GM23338 (cell line): Measurements from ENCODE around the gene LHB. TPM values are rescaled to one million over a fixed set of nuclear protein-coding genes. Genes with fewer than 3 reads are reported as not detected.

Experiments
- ATAC-seq: fragments of 200-7000 bp; cut with Tn5 transposase; 3 replicates; pipeline ENCODE4 v1.9.1; 2020
- DNase-seq: peaks from one replicate; pipeline ENCODE4 v3.0.0-alpha.2; 2015; ENCODE audit warnings: low spot score
- H2AFZ ChIP-seq: fragments of 200-600 bp; sonication (generic); 2 replicates; pipeline ENCODE4 v1.8.0; 2016; ENCODE audit warnings: antibody characterized with exemption, mild to moderate bottlenecking, moderate library complexity
- H3F3A ChIP-seq: fragments of 200-600 bp; sonication (generic); replicated peaks from 2 replicates; pipeline ENCODE4 v1.8.0; 2017; ENCODE audit warnings: antibody characterized with exemption, mixed run types, low read depth
- H3K27ac ChIP-seq: fragments of 200-600 bp; sonication (generic); 2 replicates; pipeline ENCODE4 v1.6.1; 2016; ENCODE audit warnings: low read depth
- H3K27me3 ChIP-seq: fragments of 200-600 bp; sonication (generic); 2 replicates; pipeline ENCODE4 v1.8.0; 2016; ENCODE audit warnings: mild to moderate bottlenecking, mixed run types, moderate library complexity; ENCODE audit not compliant: insufficient read depth
- H3K36me3 ChIP-seq: fragments of 200-600 bp; sonication (generic); 2 replicates; pipeline ENCODE4 v1.8.0; 2016; ENCODE audit warnings: mild to moderate bottlenecking; ENCODE audit not compliant: insufficient read depth
- H3K4me1 ChIP-seq: fragments of 200-600 bp; sonication (generic); 2 replicates; pipeline ENCODE4 v1.8.0; 2016; ENCODE audit warnings: mild to moderate bottlenecking, moderate library complexity; ENCODE audit not compliant: insufficient read depth
- H3K4me2 ChIP-seq: fragments of 200-600 bp; sonication (generic); 2 replicates; pipeline ENCODE4 v1.7.1; 2017; ENCODE audit warnings: mixed run types
- H3K4me3 ChIP-seq: fragments of 200-600 bp; sonication (generic); 2 replicates; pipeline ENCODE4 v1.6.1; 2016; ENCODE audit warnings: mixed run types
- H3K79me2 ChIP-seq: fragments of 200-600 bp; sonication (generic); replicated peaks from 2 replicates; pipeline ENCODE4 v1.8.0; 2017; ENCODE audit warnings: mild to moderate bottlenecking; ENCODE audit not compliant: insufficient read depth
- H3K9me2 ChIP-seq: fragments of 200-600 bp; sonication (generic); 2 replicates; pipeline ENCODE4 v1.8.0; 2017; ENCODE audit not compliant: insufficient read depth
- H4K20me1 ChIP-seq: fragments of 200-600 bp; sonication (generic); replicated peaks from 2 replicates; pipeline ENCODE4 v1.8.0; 2017; ENCODE audit warnings: mild to moderate bottlenecking; ENCODE audit not compliant: insufficient read depth
- H3K27ac Mint-ChIP-seq: 2 replicates; pipeline ENCODE4 v1.8.0; 2020; ENCODE audit warnings: inconsistent platforms, mild to moderate bottlenecking, moderate library complexity, mixed read lengths
- H3K27me3 Mint-ChIP-seq: 3 replicates; pipeline ENCODE4 v1.8.0; 2022; ENCODE audit warnings: low read depth, mild to moderate bottlenecking, moderate library complexity, mixed read lengths, inconsistent platforms; ENCODE audit not compliant: insufficient read depth, poor library complexity
- H3K36me3 Mint-ChIP-seq: 3 replicates; pipeline ENCODE4 v1.8.0; 2021; ENCODE audit warnings: low read depth, mild to moderate bottlenecking, inconsistent platforms, moderate library complexity, mixed read lengths
- H3K4me1 Mint-ChIP-seq: 3 replicates; pipeline ENCODE4 v1.8.0; 2020; ENCODE audit warnings: mild to moderate bottlenecking, inconsistent platforms, mixed read lengths
- H3K4me3 Mint-ChIP-seq: 3 replicates; pipeline ENCODE4 v1.8.0; 2021; ENCODE audit warnings: moderate library complexity, mild to moderate bottlenecking, inconsistent platforms, mixed read lengths
- H3K9me3 Mint-ChIP-seq: 3 replicates; pipeline ENCODE4 v1.8.0; 2020; ENCODE audit warnings: moderate library complexity, mild to moderate bottlenecking, inconsistent platforms, mixed read lengths
- CREB1 ChIP-seq: fragments of 250-450 bp; sonication (Bioruptor Pico); IDR thresholded peaks from 2 replicates; pipeline ENCODE4 v1.5.0; 2020; ENCODE audit warnings: low read depth, mild to moderate bottlenecking, moderate library complexity
- CTCF ChIP-seq, 2 experiments: fragments of 200-600 bp in 1 of 2; sonication (generic) in 1 of 2; conservative IDR thresholded peaks; 2 replicates each; pipeline versions ENCODE4 v1.5.1 to v1.6.1; 2016 to 2017; ENCODE audit warnings: antibody characterized with exemption in 2 of 2, low read depth in 2 of 2, mild to moderate bottlenecking in 2 of 2, moderate library complexity in 1 of 2
- ETS1 ChIP-seq: IDR thresholded peaks from 2 replicates; pipeline ENCODE4 v1.6.1; 2016; ENCODE audit warnings: antibody characterized with exemption
- EZH2phosphoT487 ChIP-seq: fragments of 200-600 bp; sonication (generic); IDR thresholded peaks from one replicate; pipeline ENCODE4 v1.8.1; 2018; ENCODE audit warnings: antibody characterized with exemption; ENCODE audit not compliant: unreplicated experiment
- JUNB ChIP-seq: IDR thresholded peaks from one replicate; pipeline ENCODE4 v1.6.1; 2016; ENCODE audit warnings: antibody characterized with exemption; ENCODE audit not compliant: unreplicated experiment
- NANOG ChIP-seq: IDR thresholded peaks from 2 replicates; pipeline ENCODE4 v1.6.1; 2016; ENCODE audit warnings: antibody characterized with exemption, borderline replicate concordance
- POLR2AphosphoS5 ChIP-seq: IDR thresholded peaks from 2 replicates; pipeline ENCODE4 v1.6.1; 2016; ENCODE audit warnings: antibody characterized with exemption, low read depth
- ZNF114 ChIP-seq: fragments of 250-450 bp; sonication (Bioruptor Pico); IDR thresholded peaks from 2 replicates; pipeline ENCODE4 v1.5.0; 2020; ENCODE audit warnings: mild to moderate bottlenecking, moderate library complexity
- polyA plus RNA-seq: library from polyadenylated mRNA; unstranded; fragments of >200 nt; fragmentation: Nextera tagmentation; extraction: Ambion mirVana; gene quantifications from 2 replicates; pipeline ENCODE4 v1.2.1, GENCODE V29; 2016
- total RNA-seq: library from RNA; depleted of rRNA; stranded (reverse); fragments of >200 nt; shearing (Covaris generic); gene quantifications from 2 replicates; pipeline ENCODE4 v1.2.3, GENCODE V29; 2014

The LHB gene
- total and polyA plus RNA-seq, 2 experiments from 2014 or later, result 0.76 TPM; not detected in 1

GRCh38 chr19:48994035-48994386 lies 22.9 kb downstream of the LHB start:
- Histone ChIP-seq H3K27me3 (no peaks in the 10 kb centered on the region), H3K4me1 (peaks cover 13% of the 10 kb centered on the region; the same call in 1 of the 2 replicates), H3K36me3 (no peaks in the 10 kb centered on the region), H3K4me2 (peak overlapping the region; percentile 96), H4K20me1 (peaks cover 9% of the 10 kb centered on the region; the same call in 1 of the 2 replicates), H3K4me3 (peak overlapping the region; percentile 100), H2AFZ (no peak overlapping the region), H3K9me2 (no peaks in the 10 kb centered on the region), H3K27ac (no peak overlapping the region), H3F3A (0 out of 2 replicates have a peak, but pooled peaks cover 7% of the 10 kb centered on the region), H3K79me2 (peaks cover 65% of the 10 kb centered on the region)
- ATAC-seq (no peak), DNase-seq (no peak)
- peaks cover 31% of the 10 kb centered on the region for H3K4me1 Mint-ChIP-seq
- H3K36me3 Mint-ChIP-seq, result peaks cover 21% of the 10 kb centered on the region
- no peaks in the 10 kb centered on the region for H3K9me3 Mint-ChIP-seq
- H3K27ac Mint-ChIP-seq, result peak overlapping the region; percentile 98
- H3K4me3 Mint-ChIP-seq, result peak overlapping the region; percentile 96
- H3K27me3 Mint-ChIP-seq, result peaks cover 15% of the 10 kb centered on the region
- TF ChIP-seq ETS1 (no peak), EZH2phosphoT487 (no peak)

GRCh38 chr19:48993175-48994034 lies 23.5 kb downstream of the LHB start, which contains the start of the genes GYS1 and RUVBL2:
Gene GYS1 (minus strand): TSS chr19:48993309. CDS start chr19:48993112, 197 bp downstream.
Gene RUVBL2 (plus strand): TSS chr19:48993887. CDS start chr19:48993912, 25 bp downstream.
- Histone ChIP-seq H3K27ac (peak within 1 kb of the TSS; percentile 81), H3K9me2 (no peaks in the 10 kb centered on the region), H3F3A (0 out of 2 replicates have a peak, but pooled peaks cover 7% of the 10 kb centered on the region), H4K20me1 (peaks cover 4% of the 10 kb centered on the region), H3K4me2 (peak within 1 kb of the TSS; percentile 98), H3K4me3 (peak within 1 kb of the TSS; percentile 100), H3K36me3 (peaks cover 2% of the 10 kb centered on the region; the same call in 1 of the 2 replicates), H2AFZ (peak within 1 kb of the TSS; percentile 92), H3K79me2 (peaks cover 59% of the 10 kb centered on the region), H3K4me1 (peaks cover 13% of the 10 kb centered on the region; the same call in 1 of the 2 replicates), H3K27me3 (no peaks in the 10 kb centered on the region)
- Mint-ChIP-seq H3K9me3 (no peaks in the 10 kb centered on the region), H3K36me3 (peaks cover 27% of the 10 kb centered on the region), H3K27me3 (peaks cover 15% of the 10 kb centered on the region), H3K4me3 (peak within 1 kb of the TSS; percentile 96), H3K27ac (peak within 1 kb of the TSS; percentile 98), H3K4me1 (peaks cover 30% of the 10 kb centered on the region)
- TF ChIP-seq ZNF114 (CRISPR knock-in tag) (no peak), ETS1 (peak; percentile 82), NANOG (no peak), POLR2AphosphoS5 (peak; percentile 97), CREB1 (CRISPR knock-in tag) (peak; percentile 84), CTCF (conservative IDR thresholded peaks at IDR 0.05; ENCODE audit: low read depth in 2 of 2) (peak; percentile 71), JUNB (no peak)
- peak; percentile 87 for ATAC-seq
- DNase-seq, result peak; percentile 100
